Esophagus squamous epithelium (tissue), 4 donors: ENCODE results near the gene KMT5C.

Experiments used
- CTCF ChIP-seq, 6 experiments: fragments of 450-650 bp in 4 of 6; fragments of 200-600 bp in 2 of 6; sonication (generic) in 2 of 6; IDR thresholded peaks; one replicate each; pipeline ENCODE4 v1.5.1; 2016 to 2019; ENCODE audit warnings: antibody characterized with exemption in 6 of 6, mild to moderate bottlenecking in 4 of 6, moderate library complexity in 4 of 6
- POLR2A ChIP-seq, 4 donors: fragments of 450-650 bp; IDR thresholded peaks; one replicate each; pipeline ENCODE4 v1.6.1; 2017; ENCODE audit warnings: antibody characterized with exemption in 4 of 4, mild to moderate bottlenecking in 4 of 4, moderate library complexity in 3 of 4

GRCh38 chr19:55345101-55345817, 5.6 kb downstream of the KMT5C start:
- no peak for TF ChIP-seq CTCF (IDR thresholded peaks at IDR 0.05)
- no peak for TF ChIP-seq POLR2A (IDR thresholded peaks at IDR 0.05)
